GM21360 (cell line): ENCODE results near the gene RNF166.

Experiments
- ATAC-seq: cut with Tn5 transposase; IDR thresholded peaks from one replicate; pipeline ENCODE4 v1.9.1; 2021; ENCODE audit warnings: mild to moderate bottlenecking, moderate library complexity; ENCODE audit not compliant: unreplicated experiment

Gene RNF166

DNA sequence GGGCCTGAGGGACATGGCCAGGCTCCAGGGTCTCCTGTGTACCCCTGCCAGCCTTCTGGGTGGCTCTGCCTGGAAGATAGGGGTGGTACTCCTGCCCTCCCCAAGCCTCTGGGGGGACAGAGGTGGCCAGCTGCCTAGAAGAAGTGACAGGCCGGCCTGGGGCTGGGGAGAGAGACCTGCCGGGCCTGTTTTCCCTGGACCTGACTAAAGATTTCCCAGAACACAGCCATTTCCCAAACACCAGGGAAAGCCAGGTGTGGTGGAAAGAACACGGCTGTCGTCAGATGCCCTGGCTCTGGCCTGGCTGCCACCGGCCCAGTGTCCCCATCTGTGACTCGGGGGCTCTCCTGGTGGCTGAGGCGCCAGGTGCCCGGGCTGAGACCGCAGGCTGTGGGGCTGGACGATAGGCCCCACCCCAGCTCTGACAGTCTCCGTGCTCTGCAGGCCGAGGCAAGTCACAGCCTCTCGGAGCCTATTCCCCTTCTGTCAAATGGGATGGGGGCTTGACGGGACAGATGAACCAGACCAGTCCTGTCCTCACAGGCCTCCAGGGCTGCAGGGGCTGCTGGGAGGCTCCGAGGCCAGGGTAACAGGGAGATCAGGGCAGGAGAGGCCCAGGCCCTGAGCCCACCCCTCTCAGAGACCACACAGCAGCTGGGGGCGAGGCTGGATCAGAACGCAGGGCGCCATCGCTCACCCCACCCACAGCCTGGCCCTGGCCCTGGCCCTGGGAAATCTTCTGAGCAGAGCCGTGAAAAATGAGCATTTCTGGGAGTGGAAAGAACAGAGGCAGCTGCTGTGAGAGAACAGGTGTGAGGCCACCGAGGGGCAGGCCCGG is 33.1 kb upstream of the RNF166 start:
- ATAC-seq, result no peak

GRCh38 chr16:88738151-88739084 is 32.2 kb upstream of the RNF166 start:
- ATAC-seq, result no peak

DNA sequence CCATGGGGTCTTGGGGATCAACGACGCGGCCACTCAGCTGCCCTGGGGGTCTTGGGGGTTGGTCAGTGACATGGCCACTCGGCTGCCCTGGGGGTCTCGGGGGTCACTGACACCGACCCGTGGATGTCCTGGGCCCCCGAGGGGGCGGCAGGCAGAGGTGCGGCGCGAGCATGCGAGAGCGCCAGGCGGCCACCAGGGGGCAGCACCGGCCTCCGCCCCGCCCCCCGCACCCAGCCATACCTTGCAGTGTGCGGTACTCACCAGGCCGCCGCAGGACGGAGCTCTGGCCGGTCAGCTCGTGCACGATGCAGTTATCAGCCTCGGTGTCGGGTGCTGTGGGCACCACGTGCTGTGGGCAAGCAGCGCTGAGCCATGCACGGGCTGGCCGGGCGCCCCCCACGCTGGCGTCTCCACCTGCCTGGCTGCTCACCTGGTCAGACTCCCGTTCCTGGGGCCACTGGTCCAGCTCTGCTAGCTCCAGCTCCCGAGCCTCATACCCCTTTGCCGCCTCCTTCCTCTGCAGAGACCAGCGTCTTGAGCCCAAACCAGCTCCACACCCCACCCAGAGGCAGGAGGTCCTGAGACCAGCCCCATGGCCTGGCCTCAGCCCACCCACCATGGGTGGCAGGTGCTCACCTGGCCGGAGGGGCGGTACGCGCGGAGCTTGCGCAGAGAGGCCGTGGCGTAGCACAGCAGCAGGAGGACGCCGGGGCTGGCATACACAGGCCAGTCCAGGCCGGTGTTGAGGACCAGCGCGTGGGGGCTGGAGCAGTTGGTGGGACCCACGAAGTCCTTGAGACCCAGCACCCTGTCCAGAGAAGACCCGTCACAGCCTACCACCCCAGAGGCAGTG is 31.3 kb upstream of the RNF166 start:
- no peak for ATAC-seq

- no peak for ATAC-seq
These were observed 30.3 kb upstream of the RNF166 start for GRCh38 chr16:88736496-88736895.

GRCh38 chr16:88736088-88736487 is 29.9 kb upstream of the RNF166 start:
- no peak for ATAC-seq

DNA sequence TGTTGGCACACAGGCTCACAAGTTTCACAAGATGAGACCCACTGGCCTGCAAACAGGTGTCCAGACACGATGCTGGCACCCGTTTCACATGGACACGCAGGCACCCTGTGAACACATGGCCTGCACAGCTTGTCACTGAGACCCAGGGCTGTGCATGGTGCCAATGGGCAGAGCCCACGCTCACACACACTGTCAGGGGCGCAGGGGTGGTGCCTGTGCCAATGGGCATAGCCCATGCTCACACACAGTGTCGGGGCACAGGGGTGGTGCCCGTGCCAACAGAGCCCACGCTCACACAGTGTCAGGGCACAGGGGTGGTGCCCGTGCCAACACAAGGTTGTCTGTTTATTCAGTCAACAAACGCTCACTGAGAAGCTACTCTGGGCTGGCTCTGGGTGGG is 29.4 kb upstream of the RNF166 start:
- no peak for ATAC-seq

GRCh38 chr16:88735121-88735520 is 28.9 kb upstream of the RNF166 start:
- no peak for ATAC-seq

- no peak for ATAC-seq
These were observed 28.1 kb upstream of the RNF166 start for GRCh38 chr16:88734361-88734728.

GRCh38 chr16:88733630-88734360 is 27.6 kb upstream of the RNF166 start:
- ATAC-seq, result no peak

DNA sequence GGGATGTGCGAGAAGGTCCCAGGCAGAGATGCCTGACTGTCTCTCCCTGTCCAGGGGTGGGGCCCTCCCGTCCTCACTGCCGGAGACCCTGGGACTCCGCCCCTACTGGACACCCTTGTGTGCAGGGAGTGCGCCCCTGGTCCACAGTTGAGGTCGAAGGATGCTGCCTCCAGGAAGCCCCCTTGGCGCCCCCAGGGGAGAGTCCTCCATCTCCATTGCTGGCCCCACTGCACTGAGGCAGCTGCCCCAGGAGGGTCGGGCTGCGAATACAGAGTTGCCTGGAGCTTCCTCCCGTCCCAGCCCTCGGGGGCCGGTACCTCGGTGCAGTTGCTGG is 26.7 kb upstream of the RNF166 start:
- ATAC-seq, result no peak

- no peak for ATAC-seq
These were observed 26.2 kb upstream of the RNF166 start for GRCh38 chr16:88732172-88732960.

- ATAC-seq, result no peak
These were observed 25.5 kb upstream of the RNF166 start for GRCh38 chr16:88731699-88732098.

DNA sequence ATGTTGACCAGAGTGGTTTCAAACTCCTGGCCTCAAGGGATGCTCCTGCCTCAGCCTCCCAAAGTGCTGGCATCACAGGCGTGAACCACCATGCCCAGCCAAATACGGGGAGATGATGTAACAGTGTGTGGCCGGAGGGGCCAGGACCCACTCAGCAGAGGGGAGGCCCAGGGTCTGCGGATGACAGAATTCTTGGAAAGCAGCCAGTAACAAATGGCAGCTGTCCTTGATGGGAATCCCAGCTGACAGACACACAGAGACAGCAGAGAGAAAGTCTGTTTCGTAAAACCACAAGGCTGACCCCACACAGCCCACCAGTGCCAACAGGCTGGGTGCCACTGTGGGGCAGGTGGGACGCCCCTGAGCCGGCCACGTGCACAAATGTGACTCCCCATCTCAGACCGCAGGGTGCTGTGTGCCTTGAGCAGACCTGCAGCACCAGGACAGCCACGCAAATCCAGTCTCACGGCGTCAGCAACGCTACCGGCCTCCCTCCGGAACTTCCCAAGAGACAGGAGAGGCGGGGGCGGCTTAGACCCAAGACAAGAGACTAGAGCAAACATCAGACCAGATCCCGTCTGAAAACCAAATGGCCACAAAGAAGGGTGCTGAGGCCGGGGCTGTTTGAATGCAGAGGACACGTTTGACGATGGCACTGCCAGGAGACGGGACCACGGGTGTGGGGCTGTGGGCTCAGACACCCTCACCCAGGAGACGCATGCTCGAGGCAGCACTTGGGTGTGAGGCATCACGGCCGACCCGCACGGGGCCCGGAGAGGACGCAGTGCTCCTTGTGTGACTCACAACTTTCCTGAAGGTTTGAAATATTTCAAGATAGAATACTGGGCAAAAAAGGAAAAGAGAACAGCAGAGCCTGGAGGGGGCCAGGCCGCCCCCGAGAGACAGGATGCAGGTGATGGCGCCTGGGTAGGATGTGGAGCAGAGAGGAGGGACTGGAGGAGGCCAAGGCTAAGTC is 24.7 kb upstream of the RNF166 start:
- ATAC-seq, result no peak

DNA sequence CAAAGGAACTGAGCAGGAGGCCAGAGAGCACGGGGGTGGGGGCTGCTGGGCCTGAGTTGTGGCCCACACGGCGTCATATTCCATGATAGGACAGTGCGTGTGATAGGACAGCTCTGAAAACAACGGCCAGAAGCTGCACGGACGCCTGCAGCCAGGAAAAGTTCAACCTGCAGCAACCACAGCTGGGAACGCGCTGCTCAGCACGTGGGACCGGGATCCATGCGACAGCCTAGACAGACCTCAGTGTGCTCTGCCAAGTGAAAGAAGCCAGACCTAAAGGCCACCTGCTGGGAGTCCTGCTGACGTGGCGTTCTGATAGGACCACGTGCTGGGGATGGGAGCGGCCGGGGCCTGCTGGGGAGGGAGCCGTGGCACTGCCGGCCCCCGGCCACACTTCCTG is 21.7 kb upstream of the RNF166 start:
- no peak for ATAC-seq

- ATAC-seq, result no peak
These were observed 20.8 kb upstream of the RNF166 start for GRCh38 chr16:88726981-88727380.

- ATAC-seq, result no peak
These were observed 20.2 kb upstream of the RNF166 start for GRCh38 chr16:88726408-88726749.

- ATAC-seq, result no peak
These were observed 19.6 kb upstream of the RNF166 start for GRCh38 chr16:88725609-88726407.
